IMR-90 (cell line): ENCODE measurements around the gene SMYD2. TPM values are rescaled to one million over a fixed set of nuclear protein-coding genes. Genes with fewer than 3 reads are reported as not detected.
"Not testable (repeated sequence)": the region's sequence is repeated elsewhere in the genome, so short reads cannot be mapped to it uniquely, and the experiment has no call there.

Experiments
- ATAC-seq: fragments of 200-7000 bp; cut with Tn5 transposase; 2 replicates; pipeline ENCODE4 v1.9.1; 2020; ENCODE audit warnings: low read depth, mild to moderate bottlenecking, moderate library complexity
- BruUV-seq: library from RNA; stranded (reverse); fragments of 400-500 nt; replicated peaks from 2 replicates; lab custom pipeline; 2021; lab: Mats Ljungman, UMichigan
- CTCF ChIA-PET: fragments of 300-600 bp; formaldehyde crosslinking; extraction: SDS; loops from one replicate; lab custom pipeline; 2021; ENCODE audit warnings: antibody characterized with exemption; lab: Yijun Ruan, JAX
- POLR2A ChIA-PET: fragments of 300-600 bp; sonication (Branson Sonifier 250); formaldehyde crosslinking; loops from one replicate; lab custom pipeline; 2022; ENCODE audit warnings: antibody characterized with exemption; ENCODE audit not compliant: unreplicated experiment; lab: Charles Lee
- DNase-seq: peaks from one replicate; pipeline ENCODE4 v3.0.0; 2013
- H2AFZ ChIP-seq: replicated peaks from 2 replicates; pipeline ENCODE3; 2013; ENCODE audit warnings: low read length, mild to moderate bottlenecking; ENCODE audit not compliant: poor library complexity
- H2AK5ac ChIP-seq: 2 replicates; pipeline ENCODE4 v1.6.1; 2013; ENCODE audit warnings: low read depth, low read length, inconsistent platforms
- H2AK9ac ChIP-seq: replicated peaks from 2 replicates; pipeline ENCODE3; 2013; ENCODE audit warnings: mild to moderate bottlenecking, low read depth, low read length, moderate library complexity; ENCODE audit not compliant: poor library complexity
- H2BK120ac ChIP-seq: 2 replicates; pipeline ENCODE4 v1.6.1; 2013; ENCODE audit warnings: low read depth, low read length, inconsistent platforms
- H2BK15ac ChIP-seq: 3 replicates; pipeline ENCODE4 v1.6.1; 2013; ENCODE audit warnings: low read depth, low read length, inconsistent platforms
- H2BK20ac ChIP-seq: 2 replicates; pipeline ENCODE4 v1.6.1; 2013; ENCODE audit warnings: low read depth, mild to moderate bottlenecking, inconsistent platforms, low read length, moderate library complexity
- H2BK5ac ChIP-seq: 2 replicates; pipeline ENCODE4 v1.6.1; 2013; ENCODE audit warnings: mild to moderate bottlenecking, low read depth, low read length, inconsistent platforms; ENCODE audit not compliant: poor library complexity, severe bottlenecking
- H3K14ac ChIP-seq: replicated peaks from 2 replicates; pipeline ENCODE4 v1.6.1; 2013; ENCODE audit warnings: low read depth, low read length, inconsistent platforms
- H3K18ac ChIP-seq: 2 replicates; pipeline ENCODE4 v1.6.1; 2013; ENCODE audit warnings: low read depth, low read length, control low read depth
- H3K23ac ChIP-seq: 2 replicates; pipeline ENCODE4 v1.6.1; 2013; ENCODE audit warnings: low read depth, low read length, inconsistent platforms
- H3K27ac ChIP-seq: 2 replicates; pipeline ENCODE4 v1.5.1; 2013; ENCODE audit warnings: mild to moderate bottlenecking, control low read depth, low read length; ENCODE audit not compliant: insufficient read depth
- H3K27me3 ChIP-seq: 2 replicates; pipeline ENCODE4 v1.6.1; 2013; ENCODE audit warnings: low read length; ENCODE audit not compliant: control insufficient read depth, insufficient read depth
- H3K36me3 ChIP-seq: 2 replicates; pipeline ENCODE4 v1.6.1; 2013; ENCODE audit warnings: low read length, mixed read lengths; ENCODE audit not compliant: control insufficient read depth, insufficient read depth
- H3K4ac ChIP-seq: 2 replicates; pipeline ENCODE4 v1.6.1; 2013; ENCODE audit warnings: low read depth, low read length, inconsistent platforms
- H3K4me1 ChIP-seq: 2 replicates; pipeline ENCODE4 v1.6.1; 2013; ENCODE audit warnings: low read length, mixed read lengths; ENCODE audit not compliant: control insufficient read depth, insufficient read depth
- H3K4me2 ChIP-seq: 2 replicates; pipeline ENCODE4 v1.6.1; 2013; ENCODE audit warnings: low read depth, mild to moderate bottlenecking, control low read depth, low read length, moderate library complexity
- H3K4me3 ChIP-seq: 2 replicates; pipeline ENCODE4 v1.5.1; 2013; ENCODE audit warnings: low read depth, mild to moderate bottlenecking, control low read depth, low read length, moderate library complexity; ENCODE audit not compliant: insufficient read depth
- H3K56ac ChIP-seq: 2 replicates; pipeline ENCODE4 v1.6.1; 2013; ENCODE audit warnings: low read length, inconsistent platforms; ENCODE audit not compliant: insufficient read depth; ENCODE audit errors: extremely low read depth
- H3K79me1 ChIP-seq, 2 experiments: 2 replicates each; pipeline ENCODE4 v1.6.1; 2013; ENCODE audit warnings: low read length in 2 of 2, inconsistent platforms in 1 of 2, low read depth in 1 of 2
- H3K9ac ChIP-seq: 2 replicates; pipeline ENCODE4 v1.6.1; 2013; ENCODE audit warnings: low read depth, low read length, control low read depth
- H3K9me1 ChIP-seq: 2 replicates; pipeline ENCODE4 v1.6.1; 2013; ENCODE audit warnings: low read length, inconsistent platforms; ENCODE audit not compliant: insufficient read depth
- H3K9me3 ChIP-seq: 2 replicates; pipeline ENCODE4 v1.6.1; 2013; ENCODE audit warnings: low read length; ENCODE audit not compliant: control insufficient read depth, insufficient read depth
- H4K20me1 ChIP-seq: 2 replicates; pipeline ENCODE4 v1.6.1; 2013; ENCODE audit warnings: low read length, inconsistent platforms; ENCODE audit not compliant: insufficient read depth
- H4K5ac ChIP-seq: 2 replicates; pipeline ENCODE4 v1.6.1; 2013; ENCODE audit warnings: mild to moderate bottlenecking, low read depth, low read length, control low read depth
- H4K8ac ChIP-seq, 2 experiments: 2 replicates each; pipeline ENCODE4 v1.6.1; 2013; ENCODE audit warnings: low read depth in 2 of 2, low read length in 2 of 2, control low read depth in 1 of 2, inconsistent platforms in 1 of 2
- H4K91ac ChIP-seq: 2 replicates; pipeline ENCODE4 v1.6.1; 2013; ENCODE audit warnings: low read depth, low read length, inconsistent platforms; ENCODE audit not compliant: insufficient read depth
- BHLHE40 ChIP-seq: fragments of 150-350 bp; IDR thresholded peaks from 2 replicates; pipeline ENCODE4 v1.6.1; 2016; ENCODE audit warnings: mild to moderate bottlenecking, low read depth, low read length
- CEBPB ChIP-seq: IDR thresholded peaks from 2 replicates; pipeline ENCODE4 v1.6.1; 2012; ENCODE audit warnings: low read depth, low read length, improper control_type of control experiment
- MXI1 ChIP-seq: IDR thresholded peaks from 2 replicates; pipeline ENCODE4 v1.6.1; 2012; ENCODE audit warnings: low read depth, mild to moderate bottlenecking, low read length, moderate library complexity, borderline replicate concordance
- NFE2L2 ChIP-seq: fragments of 150-350 bp; IDR thresholded peaks from 2 replicates; pipeline ENCODE4 v1.6.1; 2016; ENCODE audit warnings: low read depth, mild to moderate bottlenecking, low read length
- RCOR1 ChIP-seq: IDR thresholded peaks from 2 replicates; pipeline ENCODE4 v1.6.1; 2012; ENCODE audit warnings: mild to moderate bottlenecking, low read length, improper control_type of control experiment; ENCODE audit not compliant: insufficient replicate concordance
- WGBS, 2 experiments: methylation state at CpG; one replicate each; pipeline versions ENCODE4 v1.1.5 to v1.1.7; 2013; ENCODE audit warnings: missing lambda C conversion rate in 2 of 2; ENCODE audit not compliant: insufficient read length in 1 of 2; ENCODE audit errors: extremely low coverage in 2 of 2; 5-methylcytosine and 5-hydroxymethylcytosine counted together
- dilution Hi-C: fragments of 300-500 bp; cut with HindIII; formaldehyde crosslinking; loops from one replicate; pipeline ENCODE4 v1.14.3; 2018; ENCODE audit warnings: low sequenced_read_pairs; ENCODE audit not compliant: unreplicated experiment
- in situ Hi-C: fragments of 300-500 bp; cut with MboI; formaldehyde crosslinking; loops from 3 replicates; pipeline ENCODE4 v1.14.3; 2019; ENCODE audit warnings: low sequenced_read_pairs, inconsistent platforms, mixed read lengths
- intact Hi-C: fragments of 100-400 bp; cut with micrococcal nuclease; formaldehyde crosslinking; loops from 2 replicates; pipeline ENCODE4 v1.10.0; 2022
- polyA plus RNA-seq, 3 experiments: library from polyadenylated mRNA; depleted of rRNA; stranded (reverse); fragments of >200 nt; gene quantifications; 2 replicates each; pipeline ENCODE4 v1.2.3, GENCODE V29; 2012; ENCODE audit warnings: low replicate concordance in 1 of 3
- total RNA-seq: library from RNA; depleted of rRNA; stranded (reverse); fragments of >200 nt; gene quantifications from 2 replicates; pipeline ENCODE4 v1.2.3, GENCODE V29; 2012
- TF ChIP-seq, protein P1 (sequence below): fragments of 150-350 bp; IDR thresholded peaks from 2 replicates; pipeline ENCODE4 v1.6.1; 2017; ENCODE audit warnings: mild to moderate bottlenecking, antibody characterized with exemption, low read length, low read depth

SMYD2 gene
- total and polyA plus RNA-seq, 2 of the 4 experiments (the other 2 are of a cell fraction), result 32.7 to 61.7 TPM

DNA sequence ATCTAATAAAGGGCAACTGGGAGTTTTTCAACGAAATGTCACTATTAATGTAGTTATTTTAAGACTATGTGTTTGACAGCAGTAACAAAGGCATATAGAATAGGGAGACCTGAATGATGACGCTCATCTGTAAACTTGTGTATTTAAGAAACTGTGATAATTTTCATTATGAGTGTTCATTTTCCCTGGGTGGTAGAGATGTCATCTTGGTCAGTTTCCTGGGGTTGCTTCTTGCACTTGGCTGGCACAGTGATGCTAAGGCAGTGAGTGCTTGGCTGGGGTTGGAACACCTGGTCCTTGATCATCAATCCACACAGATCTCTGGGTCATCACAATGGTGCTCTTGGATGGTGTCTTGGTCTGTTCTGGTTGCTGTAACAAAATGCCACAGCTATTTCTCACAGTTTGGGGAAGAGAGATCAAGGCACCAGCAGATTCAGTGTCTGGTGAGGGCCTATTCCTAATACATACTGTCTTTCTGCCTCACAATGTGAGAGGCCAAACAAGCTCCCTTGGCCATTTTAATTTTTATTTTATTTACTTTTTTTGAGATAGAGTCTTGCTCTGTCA, 7.9 kb upstream of the SMYD2 start:
- Histone ChIP-seq H3K4me1 (no peaks in the 10 kb centered on the region), H3K9me1 (no peaks in the 10 kb centered on the region), H3K23ac (no peak overlapping the region), H3K9me3 (no peaks in the 10 kb centered on the region), H3K27ac (no peak overlapping the region), H3K56ac (no peak overlapping the region), H2AK5ac (no peak overlapping the region), H4K91ac (no peak overlapping the region), H2BK120ac (no peak overlapping the region), H3K14ac (no peak overlapping the region), H3K79me1 (no peaks in the 10 kb centered on the region), H4K5ac (no peak overlapping the region), H3K4me2 (no peak overlapping the region), H4K8ac (no peak overlapping the region), H2BK15ac (no peak overlapping the region), H3K36me3 (no peaks in the 10 kb centered on the region), H4K20me1 (no peaks in the 10 kb centered on the region), H3K4ac (no peak overlapping the region), H3K27me3 (peaks cover 10% of the 10 kb centered on the region), H3K4me3 (no peak overlapping the region), H2BK20ac (no peak overlapping the region), H2AFZ (no peak overlapping the region), H2AK9ac (no peak overlapping the region), H3K9ac (no peak overlapping the region), H2BK5ac (no peak overlapping the region), H3K18ac (no peak overlapping the region)
- WGBS, 2 experiments, result 100% methylated on average over 1 of the region's 2 CpGs; no CpG with 5 or more reads in 1 of the 2 experiments
- ChIA-PET POLR2A (no interaction called here), CTCF (interaction anchor here (3.1 kb wide), 1 partner anchor 11 kb away, joined by 17 read pairs; no protein-coding TSS in a partner anchor)
- DNase-seq, result no peak
- no TSS peak for BruUV-seq
- intact Hi-C loops (no loop called here), in situ Hi-C loops (loop anchor here (5.0 kb wide), 1 partner anchor 49 kb away; no protein-coding TSS in a partner anchor), dilution Hi-C loops (no loop called here)
- no peak for ATAC-seq
- no peak for TF ChIP-seq MXI1
- no peak for TF ChIP-seq NFE2L2
- no peak for TF ChIP-seq BHLHE40
- TF ChIP-seq RCOR1, result no peak
- no peak for TF ChIP-seq CEBPB
- TF ChIP-seq, protein P1, sequence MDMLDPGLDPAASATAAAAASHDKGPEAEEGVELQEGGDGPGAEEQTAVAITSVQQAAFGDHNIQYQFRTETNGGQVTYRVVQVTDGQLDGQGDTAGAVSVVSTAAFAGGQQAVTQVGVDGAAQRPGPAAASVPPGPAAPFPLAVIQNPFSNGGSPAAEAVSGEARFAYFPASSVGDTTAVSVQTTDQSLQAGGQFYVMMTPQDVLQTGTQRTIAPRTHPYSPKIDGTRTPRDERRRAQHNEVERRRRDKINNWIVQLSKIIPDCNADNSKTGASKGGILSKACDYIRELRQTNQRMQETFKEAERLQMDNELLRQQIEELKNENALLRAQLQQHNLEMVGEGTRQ, result no peak

DNA sequence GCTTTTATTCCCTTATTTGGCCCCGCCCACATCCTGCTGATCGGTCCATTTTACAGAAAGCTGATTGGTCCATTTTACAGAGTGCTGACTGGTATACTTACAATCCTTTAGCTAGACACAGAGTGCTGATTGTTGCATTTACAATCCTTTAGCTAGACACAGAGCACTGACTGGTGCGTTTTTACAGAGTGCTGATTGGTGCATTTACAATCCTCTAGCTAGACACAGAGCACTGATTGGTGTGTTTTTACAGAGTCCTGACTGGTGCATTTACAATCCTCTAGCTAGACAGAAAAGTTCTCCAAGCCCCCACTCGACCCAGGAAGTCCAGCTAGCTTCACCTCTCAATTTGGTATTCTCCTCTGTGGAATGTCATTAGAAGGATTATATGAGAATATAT, 5.3 kb upstream of the SMYD2 start:
- H3K4ac ChIP-seq, H3K9ac ChIP-seq, H3K9me3 ChIP-seq, DNase-seq, POLR2A ChIA-PET, H4K91ac ChIP-seq, H4K8ac ChIP-seq, H2AFZ ChIP-seq, H4K5ac ChIP-seq, H2BK5ac ChIP-seq, H3K27ac ChIP-seq, H3K36me3 ChIP-seq, H3K4me3 ChIP-seq, H3K4me2 ChIP-seq, H2BK15ac ChIP-seq, H2BK20ac ChIP-seq, H3K56ac ChIP-seq, H2AK5ac ChIP-seq, intact Hi-C loops, ATAC-seq, H3K23ac ChIP-seq, H2BK120ac ChIP-seq, H3K27me3 ChIP-seq, H3K14ac ChIP-seq, H2AK9ac ChIP-seq, H4K20me1 ChIP-seq, H3K9me1 ChIP-seq, H3K79me1 ChIP-seq, BruUV-seq, dilution Hi-C loops, in situ Hi-C loops, H3K18ac ChIP-seq, H3K4me1 ChIP-seq: not testable (repeated sequence)
- WGBS, 2 experiments, result no CpG with 5 or more reads among the region's 4 CpGs
- CTCF ChIA-PET, result interaction anchor here (0.7 kb wide), 1 partner anchor 53 kb away, joined by 4 read pairs; no protein-coding TSS in a partner anchor
